HepG2 (cell line): ENCODE data around the gene PLD3.

Experiments
- CBX2 ChIP-seq, 2 experiments: fragments of 200-600 bp in 1 of 2; sonication (generic); formaldehyde crosslinking in 1 of 2; IDR thresholded peaks; 2 replicates each; pipeline versions ENCODE4 v1.7.0 to v1.8.1; 2018 to 2022; ENCODE audit warnings: low read depth in 2 of 2, low read length in 1 of 2, mild to moderate bottlenecking in 1 of 2, missing genetic modification reagents in 1 of 2
- EP300 ChIP-seq, 3 experiments: sonication (generic) in 1 of 3; formaldehyde crosslinking in 1 of 3; IDR thresholded peaks; 2 replicates each; pipeline versions ENCODE4 v1.5.1 to v1.6.1; 2011 to 2020; ENCODE audit warnings: low read depth in 2 of 3, low read length in 2 of 3, borderline replicate concordance in 1 of 3, improper control_type of control experiment in 1 of 3, mild to moderate bottlenecking in 1 of 3, missing genetic modification reagents in 1 of 3, moderate library complexity in 1 of 3
- MAZ ChIP-seq, 2 experiments: sonication (generic) in 1 of 2; formaldehyde crosslinking in 1 of 2; IDR thresholded peaks; 2 replicates each; pipeline versions ENCODE4 v1.5.0 to v1.6.1; 2012 to 2020; ENCODE audit warnings: low read depth in 2 of 2, mild to moderate bottlenecking in 2 of 2, borderline replicate concordance in 1 of 2, improper control_type of control experiment in 1 of 2, low read length in 1 of 2, missing genetic modification reagents in 1 of 2, moderate library complexity in 1 of 2
- MZF1 ChIP-seq: sonication (generic); formaldehyde crosslinking; IDR thresholded peaks from 2 replicates; pipeline ENCODE4 v1.8.1; 2023; ENCODE audit warnings: mild to moderate bottlenecking, missing genetic modification reagents, borderline replicate concordance
- NONO ChIP-seq, 2 experiments: fragments of 450-650 bp in 1 of 2; sonication (generic) in 1 of 2; formaldehyde crosslinking in 1 of 2; IDR thresholded peaks in 1 of 2; conservative IDR thresholded peaks in 1 of 2; 2 replicates each; pipeline versions ENCODE4 v1.6.1 to v1.8.0; 2017 to 2022; ENCODE audit warnings: mild to moderate bottlenecking in 1 of 2, missing genetic modification reagents in 1 of 2, moderate library complexity in 1 of 2
- RERE ChIP-seq: IDR thresholded peaks from 2 replicates; pipeline ENCODE4 v1.6.1; 2016; ENCODE audit warnings: low read depth, missing genetic modification reagents, missing compliant biosample characterization
- TCF7 ChIP-seq: sonication (generic); IDR thresholded peaks from 2 replicates; pipeline ENCODE4 v1.6.1; 2016; ENCODE audit warnings: antibody characterized with exemption, low read depth
- ZNF430 ChIP-seq: sonication (generic); formaldehyde crosslinking; IDR thresholded peaks from 2 replicates; pipeline ENCODE4 v1.9.0; 2021; ENCODE audit warnings: mild to moderate bottlenecking, missing genetic modification reagents

- TF ChIP-seq MZF1: no peak
- no peak for TF ChIP-seq NONO (IDR thresholded peaks at IDR 0.05)
- TF ChIP-seq NONO (CRISPR knock-in tag; conservative IDR thresholded peaks at IDR 0.05): no peak
- TF ChIP-seq EP300 (IDR thresholded peaks at IDR 0.05; ENCODE audit: low read depth in 2 of 2, low read length in 2 of 2): no peak
- TF ChIP-seq EP300 (CRISPR knock-in tag; IDR thresholded peaks at IDR 0.05; ENCODE audit: borderline replicate concordance): no peak
- TF ChIP-seq TCF7: no peak
- TF ChIP-seq MAZ (IDR thresholded peaks at IDR 0.05; ENCODE audit: borderline replicate concordance, low read depth, low read length): no peak
- TF ChIP-seq MAZ (CRISPR knock-in tag; IDR thresholded peaks at IDR 0.05; ENCODE audit: low read depth): no peak
- TF ChIP-seq ZNF430: no peak
- no peak for TF ChIP-seq RERE
- no peak for TF ChIP-seq CBX2 (IDR thresholded peaks at IDR 0.05; ENCODE audit: low read depth, low read length)
- no peak for TF ChIP-seq CBX2 (CRISPR knock-in tag; IDR thresholded peaks at IDR 0.05; ENCODE audit: low read depth)
Measured at GRCh38 chr19:40326201-40326600, 22.3 kb upstream of the PLD3 start.
